ENCODE data around the gene MAGI2.

GRCh38 chr7:79064187-79064823 lies 389.2 kb downstream of the MAGI2 start:
- TF ChIP-seq TEAD2 (CRISPR knock-in tag; IDR thresholded peaks at IDR 0.05) (no peak), TCF7L2 (IDR thresholded peaks at IDR 0.05; ENCODE audit: low read depth, low read length) (no peak), CTCF (CRISPR knock-in tag; IDR thresholded peaks at IDR 0.05) (no peak), CEBPG (CRISPR knock-in tag; IDR thresholded peaks at IDR 0.05) (no peak), KLF9 (CRISPR knock-in tag; IDR thresholded peaks at IDR 0.05; ENCODE audit: low read depth) (no peak)
